Common myeloid progenitor, CD34-positive (primary cell): ENCODE results near the gene CDK18.

Experiments
- CTCF ChIA-PET: fragments of 350-600 bp; sonication (Branson Sonifier 250); formaldehyde crosslinking; loops from one replicate; lab custom pipeline; 2021; ENCODE audit warnings: antibody characterized with exemption; lab: Charles Lee
- POLR2A ChIA-PET: fragments of 350-600 bp; sonication (Branson Sonifier 250); formaldehyde crosslinking; loops from one replicate; lab custom pipeline; 2021; ENCODE audit warnings: antibody characterized with exemption; lab: Charles Lee
- DNase-seq, 3 donors: peaks; one replicate each; pipeline versions ENCODE4 v3.0.0 to v3.0.0-alpha.2; 2013
- H3K27ac ChIP-seq, 2 experiments: 1 replicate in 1 of 2; 2 replicates in 1 of 2; pipeline ENCODE4 v1.7.0; 2013; ENCODE audit warnings: inconsistent platforms in 2 of 2, low read length in 2 of 2, mild to moderate bottlenecking in 2 of 2, low read depth in 1 of 2, moderate library complexity in 1 of 2; ENCODE audit not compliant: severe bottlenecking in 2 of 2, insufficient read depth in 1 of 2, poor library complexity in 1 of 2
- H3K27me3 ChIP-seq, 5 experiments: replicated peaks in 2 of 5; 1 replicate in 3 of 5; 2 replicates in 2 of 5; pipeline versions ENCODE4 v1.6.1 to v1.7.0; 2013; ENCODE audit warnings: low read length in 4 of 5, mild to moderate bottlenecking in 2 of 5, moderate library complexity in 2 of 5, inconsistent platforms in 1 of 5; ENCODE audit not compliant: insufficient read depth in 5 of 5, control insufficient read depth in 4 of 5
- H3K36me3 ChIP-seq, 4 experiments: 1 replicate in 2 of 4; 2 replicates in 2 of 4; pipeline versions ENCODE4 v1.6.1 to v1.7.0; 2013; ENCODE audit warnings: low read length in 3 of 4, control low read depth in 1 of 4, mild to moderate bottlenecking in 1 of 4; ENCODE audit not compliant: control insufficient read depth in 4 of 4, insufficient read depth in 4 of 4
- H3K4me1 ChIP-seq, 4 experiments: 1 replicate in 3 of 4; 2 replicates in 1 of 4; pipeline versions ENCODE4 v1.6.1 to v1.7.1; 2013; ENCODE audit warnings: low read length in 3 of 4, mild to moderate bottlenecking in 3 of 4, control low read depth in 1 of 4, inconsistent platforms in 1 of 4, moderate library complexity in 1 of 4; ENCODE audit not compliant: control insufficient read depth in 4 of 4, insufficient read depth in 4 of 4; ENCODE audit errors: control extremely low read depth in 1 of 4
- H3K4me3 ChIP-seq, 7 experiments: 1 replicate in 4 of 7; 2 replicates in 3 of 7; pipeline versions ENCODE4 v1.5.1 to v1.7.0; 2013; ENCODE audit warnings: mild to moderate bottlenecking in 7 of 7, low read length in 6 of 7, moderate library complexity in 6 of 7, inconsistent platforms in 2 of 7, low read depth in 2 of 7, control low read depth in 1 of 7; ENCODE audit not compliant: insufficient read depth in 4 of 7, control insufficient read depth in 1 of 7; ENCODE audit errors: extremely low read depth in 1 of 7
- H3K9me3 ChIP-seq, 5 experiments: 1 replicate in 4 of 5; 2 replicates in 1 of 5; pipeline versions ENCODE4 v1.6.1 to v1.7.1; 2013; ENCODE audit warnings: low read length in 4 of 5, mild to moderate bottlenecking in 2 of 5, inconsistent platforms in 1 of 5, low read depth in 1 of 5, moderate library complexity in 1 of 5; ENCODE audit not compliant: control insufficient read depth in 4 of 5, insufficient read depth in 2 of 5; ENCODE audit errors: control extremely low read depth in 1 of 5
- WGBS: methylation state at CpG from one replicate; pipeline ENCODE4 v1.1.5; 2013; ENCODE audit not compliant: insufficient coverage; 5-methylcytosine and 5-hydroxymethylcytosine counted together

Gene CDK18

DNA sequence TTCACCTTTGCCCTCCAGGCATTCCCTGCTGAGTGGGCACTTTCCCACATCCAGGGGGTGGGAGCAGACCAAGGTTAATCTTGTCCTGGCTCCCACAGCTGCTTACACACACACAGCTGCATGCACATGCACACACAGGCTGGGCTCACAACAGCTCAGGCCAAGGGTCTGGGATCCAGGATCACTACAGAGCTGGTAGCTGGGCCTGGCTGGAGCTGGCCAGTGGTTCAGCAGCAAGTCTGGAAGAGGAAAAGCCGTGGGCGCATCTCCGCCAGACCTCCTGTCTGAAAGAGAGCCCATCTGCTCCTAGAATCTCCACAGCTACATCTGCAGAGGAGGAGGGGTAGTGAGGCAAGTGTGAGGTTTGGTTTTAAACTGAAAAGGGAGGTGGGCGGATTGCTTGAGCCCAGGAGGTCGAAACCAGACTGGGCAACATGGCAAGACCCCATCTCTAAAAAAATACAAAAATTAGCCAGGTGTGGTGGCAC lies 3.8 kb downstream of the CDK18 start:
- WGBS: 100% methylated on average over 4 of the region's 5 CpGs

DNA sequence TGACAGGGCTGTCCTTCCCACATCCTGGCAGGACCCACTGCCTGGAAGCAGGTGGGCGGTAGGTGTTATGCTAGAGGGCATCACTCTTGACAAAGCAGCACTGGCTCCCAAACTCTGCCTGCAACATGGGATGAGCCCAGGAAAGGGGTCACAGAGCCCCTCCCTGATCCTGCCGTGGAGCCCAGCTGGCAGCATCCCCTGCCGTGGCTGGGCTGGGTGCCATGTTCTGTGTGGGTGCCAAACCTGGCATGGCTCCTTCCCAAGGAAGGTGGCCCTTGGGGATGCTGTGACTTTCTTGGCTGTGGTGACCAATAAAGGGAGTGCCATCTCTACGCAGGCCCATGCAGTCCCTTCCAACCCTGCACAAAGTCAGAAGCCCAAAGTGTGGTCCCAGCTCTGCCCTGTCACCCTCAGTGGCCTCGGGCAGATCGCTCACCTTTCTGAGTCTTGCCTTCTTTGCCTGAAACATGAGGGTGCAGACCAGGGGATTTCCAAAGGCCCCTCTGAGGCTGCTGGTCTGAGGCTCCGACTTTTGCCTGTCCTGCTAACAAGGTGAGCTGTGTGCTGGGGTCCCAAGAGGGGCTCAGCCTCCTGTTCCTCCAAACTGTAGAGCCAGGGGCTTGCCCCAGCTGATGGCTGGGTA lies 6.0 kb downstream of the CDK18 start:
- DNase-seq: no peak

More for the DNA sequence above, 3.8 kb downstream of the CDK18 start:
- Histone ChIP-seq H3K36me3 (no peaks in the 10 kb centered on the region), H3K4me3 (no peak overlapping the region), H3K27me3 (peaks cover 0 to 2% (median 0%) of the 10 kb centered on the region in 5 experiments), H3K9me3 (no peaks in the 10 kb centered on the region), H3K4me1 (peaks cover 0 to 24% (median 21%) of the 10 kb centered on the region in 4 experiments), H3K27ac (no peak overlapping the region)
- no peak for DNase-seq
- POLR2A ChIA-PET: no interaction called here
- CTCF ChIA-PET: interaction anchor here (1.5 to 8.5 kb wide), 5 partner anchors 9 to 111 kb away, joined by 3 to 84 read pairs (median 5); no protein-coding TSS in a partner anchor

DNA sequence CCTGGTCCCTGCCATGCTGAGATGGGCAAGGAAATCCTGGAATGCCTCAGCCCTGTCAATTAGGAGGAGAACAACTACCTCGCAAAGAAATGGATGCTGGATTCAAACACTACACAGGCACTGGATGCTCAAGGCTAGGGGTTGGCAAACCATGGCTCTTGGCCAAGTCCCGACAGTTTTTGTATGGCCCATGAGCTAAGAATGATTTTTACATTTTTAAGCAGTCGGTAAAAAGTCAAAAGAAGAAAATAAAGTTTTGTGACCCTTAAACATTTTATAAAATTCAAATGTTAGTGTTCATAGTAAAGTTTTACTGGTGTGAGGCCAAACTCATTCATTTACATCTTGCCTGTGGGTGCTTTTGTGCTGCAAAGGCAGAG lies 6.5 kb downstream of the CDK18 start:
- DNase-seq: no peak
- 100% methylated on average over 1 of the region's 3 CpGs for WGBS
- Histone ChIP-seq H3K4me3 (no peak overlapping the region), H3K27ac (no peak overlapping the region), H3K4me1 (peaks cover 0 to 3% (median under 1%) of the 10 kb centered on the region in 4 experiments), H3K27me3 (no peaks in the 10 kb centered on the region), H3K9me3 (no peaks in the 10 kb centered on the region), H3K36me3 (no peaks in the 10 kb centered on the region)
- POLR2A ChIA-PET: interaction anchor here (0.6 kb wide), 1 partner anchor 124 kb away, joined by 7 read pairs; no protein-coding TSS in a partner anchor
- CTCF ChIA-PET: interaction anchor here (0.9 to 8.5 kb wide), 4 partner anchors 13 to 175 kb away, joined by 3 to 84 read pairs (median 4); no protein-coding TSS in a partner anchor

More for the DNA sequence above, 6.0 kb downstream of the CDK18 start:
- peaks cover 0 to 7% (median 5%) of the 10 kb centered on the region in 4 experiments for H3K4me1 ChIP-seq
- no peak overlapping the region for H3K27ac ChIP-seq
- H3K4me3 ChIP-seq: no peak overlapping the region
- POLR2A ChIA-PET: interaction anchor here (0.6 kb wide), 1 partner anchor 125 kb away, joined by 7 read pairs; no protein-coding TSS in a partner anchor
- no peaks in the 10 kb centered on the region for H3K9me3 ChIP-seq
- no peaks in the 10 kb centered on the region for H3K36me3 ChIP-seq
- no peaks in the 10 kb centered on the region for H3K27me3 ChIP-seq
- CTCF ChIA-PET: interaction anchor here (0.9 to 8.5 kb wide), 4 partner anchors 13 to 174 kb away, joined by 3 to 84 read pairs (median 4); no protein-coding TSS in a partner anchor
- 96% methylated on average over 5 of the region's 7 CpGs for WGBS

DNA sequence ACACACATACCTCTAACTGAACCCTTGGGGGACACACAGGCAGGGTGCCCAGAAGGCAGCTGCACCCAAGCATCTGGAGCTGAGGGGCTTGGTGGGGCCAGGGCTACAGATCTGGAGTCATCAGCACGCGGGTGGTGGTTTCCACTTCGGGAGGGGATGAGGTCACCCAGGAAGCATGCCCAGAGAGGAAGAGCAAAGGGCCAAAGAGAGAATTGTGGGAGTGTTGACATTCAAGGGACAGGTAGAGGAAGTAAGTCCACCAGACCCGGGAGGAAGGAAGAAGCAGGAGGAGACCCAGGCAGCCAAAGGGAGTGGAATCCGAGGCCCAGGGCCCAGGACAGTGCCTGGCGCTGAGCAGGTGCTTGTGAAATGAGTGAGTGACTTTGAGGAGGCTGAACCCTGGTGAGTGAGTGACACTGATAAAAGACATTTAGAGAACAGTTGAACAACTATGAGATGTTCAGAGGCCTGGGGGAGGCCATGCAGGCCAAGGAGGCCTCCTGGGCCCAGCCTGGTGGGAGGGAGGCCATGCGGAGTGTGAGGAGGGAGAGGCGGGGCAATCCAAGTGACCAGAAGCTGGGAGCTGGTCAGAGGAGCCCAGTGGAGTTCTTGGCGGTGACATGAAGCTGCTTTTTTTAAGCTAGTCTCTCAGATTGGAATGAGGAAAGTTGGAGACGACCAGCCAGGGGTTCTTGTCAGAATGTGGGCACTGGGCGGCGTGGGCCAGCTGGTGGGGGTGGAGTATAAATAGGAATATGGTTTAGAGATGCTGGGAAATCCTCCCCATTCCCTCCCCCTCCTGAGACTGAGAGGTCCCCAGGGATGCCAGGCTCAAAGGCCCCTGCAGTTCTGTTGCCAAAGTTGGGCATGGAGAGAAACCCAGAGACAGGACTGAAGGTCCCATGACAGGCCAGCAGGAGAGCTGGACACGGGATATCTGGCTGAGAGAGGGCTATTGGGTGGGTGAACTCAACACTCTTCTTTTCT lies 7.9 kb downstream of the CDK18 start:
- DNase-seq: no peak
- POLR2A ChIA-PET: no interaction called here
- Histone ChIP-seq H3K27me3 (no peaks in the 10 kb centered on the region), H3K36me3 (no peaks in the 10 kb centered on the region), H3K4me3 (no peak overlapping the region), H3K4me1 (peaks cover 0 to 3% (median 0%) of the 10 kb centered on the region in 4 experiments), H3K27ac (no peak overlapping the region), H3K9me3 (no peaks in the 10 kb centered on the region)
- WGBS: 67% methylated on average over 8 of the region's 13 CpGs
- CTCF ChIA-PET: interaction anchor here (1.5 to 8.5 kb wide), 5 partner anchors 11 to 27 kb away, joined by 4 to 84 read pairs (median 7); no protein-coding TSS in a partner anchor

DNA sequence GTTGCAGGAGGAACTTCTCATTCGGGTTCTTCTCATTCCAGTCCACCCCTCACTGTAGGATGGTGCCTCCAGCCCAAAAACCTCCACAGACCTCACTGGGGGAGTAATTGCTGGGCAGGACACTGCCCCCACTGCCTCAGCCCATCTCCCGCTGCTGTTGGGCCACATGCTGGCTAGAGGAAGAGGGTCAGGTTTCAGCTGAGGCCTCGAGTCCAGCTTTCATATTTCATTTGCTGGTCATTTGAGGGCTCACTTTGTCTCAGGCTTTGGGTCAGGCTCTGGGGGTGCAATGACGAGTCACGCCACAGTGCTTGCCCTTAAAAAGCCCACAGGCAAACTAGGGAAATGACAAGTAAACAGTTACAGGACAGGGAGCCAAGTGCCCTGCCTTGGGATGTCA lies 9.3 kb downstream of the CDK18 start:
- ChIA-PET CTCF (interaction anchor here (1.8 to 8.5 kb wide), 3 partner anchors 10 to 26 kb away, joined by 5 to 84 read pairs (median 7); no protein-coding TSS in a partner anchor), POLR2A (no interaction called here)
- no peaks in the 10 kb centered on the region for H3K9me3 ChIP-seq
- no peak for DNase-seq
- H3K27me3 ChIP-seq: no peaks in the 10 kb centered on the region
- no peak overlapping the region for H3K4me3 ChIP-seq
- 97% methylated on average over 4 of the region's 5 CpGs for WGBS
- H3K27ac ChIP-seq: no peak overlapping the region
- H3K36me3 ChIP-seq: no peaks in the 10 kb centered on the region
- peaks cover 0 to 3% (median 0%) of the 10 kb centered on the region in 4 experiments for H3K4me1 ChIP-seq

DNA sequence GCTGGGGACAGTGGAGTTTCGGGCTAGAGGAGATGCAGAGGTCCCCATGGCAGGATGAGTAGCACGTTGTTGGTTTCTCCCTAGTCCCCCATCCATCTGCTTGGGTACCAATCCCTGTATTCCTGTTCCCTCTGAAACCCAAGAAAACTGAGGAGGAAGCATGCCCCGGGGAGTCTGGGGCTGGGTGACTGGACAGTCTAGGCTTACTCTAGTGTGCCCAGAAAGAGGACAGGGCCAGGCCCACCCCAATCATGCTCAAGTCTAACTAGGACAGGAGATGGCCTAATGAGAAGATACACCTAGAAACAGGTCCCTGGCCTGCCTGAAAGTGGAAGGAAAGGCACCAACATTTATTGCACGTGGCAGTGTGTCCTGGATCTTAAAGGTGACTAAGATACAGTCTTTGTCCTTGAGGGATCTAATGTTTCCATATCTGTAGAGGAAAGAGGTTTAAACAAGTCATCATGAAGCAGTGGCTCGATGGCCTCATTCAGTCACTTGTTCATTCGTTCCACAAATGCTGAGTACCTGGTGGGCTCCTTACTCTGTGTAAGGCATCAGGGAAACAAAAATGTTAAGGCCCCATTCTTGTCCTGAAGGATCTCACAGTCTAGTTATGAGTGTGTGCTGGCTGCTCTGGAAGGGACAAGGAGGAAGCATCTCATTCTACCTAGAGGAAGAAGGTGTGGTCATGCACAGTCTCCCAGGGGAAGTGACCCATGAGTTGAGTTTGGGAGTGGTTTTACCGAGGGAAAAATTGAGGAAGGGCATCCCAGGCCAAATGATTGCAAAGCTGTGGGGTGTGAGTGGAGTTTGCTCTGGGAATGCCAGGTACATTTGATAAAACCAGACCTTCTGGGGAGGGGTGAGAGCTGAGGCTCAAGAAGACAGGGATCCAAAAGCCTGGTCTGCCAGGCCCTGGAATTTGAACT lies 10.0 kb downstream of the CDK18 start:
- Histone ChIP-seq H3K27ac (no peak overlapping the region), H3K36me3 (no peaks in the 10 kb centered on the region), H3K4me3 (no peak overlapping the region), H3K27me3 (no peaks in the 10 kb centered on the region), H3K9me3 (no peaks in the 10 kb centered on the region), H3K4me1 (peaks cover 0 to 3% (median 0%) of the 10 kb centered on the region in 4 experiments)
- CTCF ChIA-PET: interaction anchor here (1.2 to 8.5 kb wide), 5 partner anchors 9 to 118 kb away, joined by 3 to 84 read pairs (median 7); no protein-coding TSS in a partner anchor
- POLR2A ChIA-PET: no interaction called here
- no peak for DNase-seq
- WGBS: 83% methylated on average over 6 of the region's 7 CpGs
